HFFc6 (cell line): ENCODE results near the gene CLDN14. TPM values are rescaled to one million over a fixed set of nuclear protein-coding genes. Genes with fewer than 3 reads are reported as not detected.

Experiments
- DNase-seq: peaks from one replicate; pipeline ENCODE4 v3.0.0-alpha.2; 2018
- H3K27ac Mint-ChIP-seq: 2 replicates; pipeline ENCODE4 v1.8.0; 2020; ENCODE audit warnings: mild to moderate bottlenecking, mixed read lengths
- H3K27me3 Mint-ChIP-seq: 2 replicates; pipeline ENCODE4 v1.8.0; 2021; ENCODE audit warnings: mild to moderate bottlenecking, moderate library complexity, mixed read lengths; ENCODE audit not compliant: insufficient read depth
- H3K36me3 Mint-ChIP-seq: 2 replicates; pipeline ENCODE4 v1.8.0; 2021; ENCODE audit warnings: low read depth, mixed read lengths
- H3K4me1 Mint-ChIP-seq: 2 replicates; pipeline ENCODE4 v1.8.0; 2020; ENCODE audit warnings: low read depth, mixed read lengths
- H3K4me3 Mint-ChIP-seq: 2 replicates; pipeline ENCODE4 v1.8.0; 2020; ENCODE audit warnings: mild to moderate bottlenecking, moderate library complexity, mixed read lengths
- H3K9me3 Mint-ChIP-seq: 2 replicates; pipeline ENCODE4 v1.8.0; 2020; ENCODE audit warnings: mild to moderate bottlenecking, mixed read lengths
- total RNA-seq, 6 experiments: library from RNA; stranded (reverse); fragmentation: NEBNext Ultra II Directional; extraction: Animal tissue kit (Norgen Biotek cat#: 25700); gene quantifications; 2 replicates in 1 of 6; 3 replicates in 5 of 6; pipeline ENCODE4 v1.2.3, GENCODE V29; 2021
- TF ChIP-seq, protein P1 (sequence below): fragments of 200-600 bp; sonication (generic); IDR thresholded peaks from 2 replicates; pipeline ENCODE4 v1.5.0; 2021; ENCODE audit warnings: antibody characterized with exemption, mild to moderate bottlenecking

The CLDN14 gene
- total RNA-seq, 6 experiments from 2014 or later, result 0.14 to 0.17 TPM; not detected in 4

DNA sequence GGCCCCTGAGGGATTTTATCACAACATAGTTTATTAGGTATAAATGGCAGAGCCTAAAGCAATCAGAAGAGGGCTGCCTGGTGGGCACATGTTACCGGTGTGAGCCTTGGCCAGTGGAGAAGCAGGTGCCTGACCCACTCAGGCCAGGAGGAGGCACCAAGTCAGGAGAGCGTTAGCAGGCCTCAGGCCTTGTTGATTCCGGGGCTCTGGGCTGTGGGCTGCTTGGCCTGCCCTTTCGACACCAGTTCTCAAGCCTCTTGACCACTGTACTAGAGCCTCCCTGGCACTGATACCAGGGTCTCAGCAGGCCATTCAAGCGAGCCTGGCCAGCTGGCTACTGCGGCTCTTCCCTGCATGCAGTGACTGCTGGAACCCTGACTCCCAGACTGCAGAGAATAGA is 20.8 kb downstream of the CLDN14 start:
- Mint-ChIP-seq H3K9me3 (no peaks in the 10 kb centered on the region), H3K4me3 (no peak overlapping the region), H3K27ac (no peak overlapping the region), H3K27me3 (peaks cover 7% of the 10 kb centered on the region; the same call in 1 of the 2 replicates), H3K4me1 (peaks cover 5% of the 10 kb centered on the region; the same call in 1 of the 2 replicates), H3K36me3 (no peaks in the 10 kb centered on the region)
- no peak for DNase-seq
- TF ChIP-seq, protein P1, sequence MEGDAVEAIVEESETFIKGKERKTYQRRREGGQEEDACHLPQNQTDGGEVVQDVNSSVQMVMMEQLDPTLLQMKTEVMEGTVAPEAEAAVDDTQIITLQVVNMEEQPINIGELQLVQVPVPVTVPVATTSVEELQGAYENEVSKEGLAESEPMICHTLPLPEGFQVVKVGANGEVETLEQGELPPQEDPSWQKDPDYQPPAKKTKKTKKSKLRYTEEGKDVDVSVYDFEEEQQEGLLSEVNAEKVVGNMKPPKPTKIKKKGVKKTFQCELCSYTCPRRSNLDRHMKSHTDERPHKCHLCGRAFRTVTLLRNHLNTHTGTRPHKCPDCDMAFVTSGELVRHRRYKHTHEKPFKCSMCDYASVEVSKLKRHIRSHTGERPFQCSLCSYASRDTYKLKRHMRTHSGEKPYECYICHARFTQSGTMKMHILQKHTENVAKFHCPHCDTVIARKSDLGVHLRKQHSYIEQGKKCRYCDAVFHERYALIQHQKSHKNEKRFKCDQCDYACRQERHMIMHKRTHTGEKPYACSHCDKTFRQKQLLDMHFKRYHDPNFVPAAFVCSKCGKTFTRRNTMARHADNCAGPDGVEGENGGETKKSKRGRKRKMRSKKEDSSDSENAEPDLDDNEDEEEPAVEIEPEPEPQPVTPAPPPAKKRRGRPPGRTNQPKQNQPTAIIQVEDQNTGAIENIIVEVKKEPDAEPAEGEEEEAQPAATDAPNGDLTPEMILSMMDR, result no peak

DNA sequence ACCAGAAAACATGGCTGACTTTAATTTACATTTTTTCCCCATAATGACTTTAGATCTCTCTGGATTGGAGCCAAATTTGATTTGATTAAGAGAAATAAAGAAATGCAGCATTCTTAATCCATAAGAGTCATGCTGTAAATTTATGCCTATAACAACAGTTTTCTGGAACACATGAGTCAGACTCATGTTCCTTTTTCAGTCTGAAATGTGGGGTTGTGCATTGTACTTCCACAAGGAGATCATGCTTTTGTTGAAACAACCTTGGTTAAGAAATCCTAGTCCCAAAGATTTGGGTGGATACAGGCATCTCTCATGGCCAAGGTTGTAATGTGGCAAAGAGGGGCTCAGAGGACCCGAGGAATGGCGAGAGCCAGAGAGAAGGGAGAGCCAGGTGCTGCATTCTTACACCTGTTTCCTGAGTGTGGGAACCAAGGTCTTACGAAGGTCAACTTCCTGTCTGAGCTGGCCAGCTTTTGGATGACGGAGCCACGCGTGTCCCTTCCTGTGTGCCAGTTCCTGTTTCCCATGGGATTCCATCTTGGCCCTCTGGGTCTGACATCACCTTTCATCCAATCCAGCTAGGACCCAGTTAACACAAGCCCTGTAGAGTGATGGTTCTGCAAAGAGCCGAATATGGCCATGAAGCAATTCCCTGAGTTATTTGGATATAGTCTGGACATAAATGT is 23.1 kb downstream of the CLDN14 start:
- DNase-seq, result no peak
- Mint-ChIP-seq H3K9me3 (no peaks in the 10 kb centered on the region), H3K27me3 (no peaks in the 10 kb centered on the region), H3K27ac (no peak overlapping the region), H3K4me3 (no peak overlapping the region), H3K36me3 (no peaks in the 10 kb centered on the region), H3K4me1 (peaks cover 5% of the 10 kb centered on the region; the same call in 1 of the 2 replicates)
- TF ChIP-seq, protein P1, result no peak

DNA sequence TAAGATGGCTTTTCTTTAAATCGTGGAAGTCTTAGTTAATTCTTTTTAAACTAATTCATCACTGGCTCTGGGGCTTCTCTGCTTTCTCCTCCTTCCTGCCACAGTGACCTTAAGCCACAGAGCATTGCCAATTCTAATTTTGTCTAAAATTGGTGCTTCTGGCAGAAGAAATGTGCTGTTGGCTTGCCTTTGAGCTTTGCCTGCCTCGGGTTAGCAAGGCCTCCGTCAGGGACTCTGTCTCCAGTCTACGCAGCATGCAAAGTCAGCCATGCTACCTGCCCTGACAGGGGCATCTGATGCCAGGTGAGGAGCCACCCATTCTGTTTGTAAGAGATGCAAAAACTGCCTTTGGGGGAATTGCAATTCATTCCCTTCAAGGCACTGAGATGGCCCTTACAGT is 25.2 kb downstream of the CLDN14 start:
- Mint-ChIP-seq H3K36me3 (no peaks in the 10 kb centered on the region), H3K4me1 (peaks cover 15% of the 10 kb centered on the region), H3K27me3 (no peaks in the 10 kb centered on the region), H3K9me3 (no peaks in the 10 kb centered on the region), H3K4me3 (no peak overlapping the region), H3K27ac (no peak overlapping the region)
- DNase-seq, result no peak
- TF ChIP-seq, protein P1, result no peak

DNA sequence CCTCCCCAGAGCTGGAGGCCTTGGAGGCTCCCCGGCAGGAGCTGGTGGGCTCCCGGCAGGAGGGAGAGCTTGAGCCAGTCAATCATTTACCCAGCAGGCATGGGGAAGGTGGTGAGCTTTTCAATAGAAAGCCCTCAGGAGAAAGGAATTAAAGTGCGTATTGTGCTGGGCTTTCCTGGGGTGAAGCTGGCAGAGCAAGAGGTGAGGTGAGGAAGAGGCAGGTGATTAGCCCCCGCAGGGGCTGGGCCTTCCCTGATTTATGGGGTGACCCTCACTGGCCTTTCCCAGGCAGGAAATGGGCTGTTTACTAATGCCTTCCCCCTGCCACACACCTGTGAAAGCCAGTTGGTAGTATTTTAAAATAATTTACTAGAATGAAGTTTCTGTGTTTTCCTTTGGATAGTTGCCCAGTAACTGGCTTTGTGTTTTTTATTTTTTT is 25.8 kb downstream of the CLDN14 start:
- TF ChIP-seq, protein P1, result no peak
- Mint-ChIP-seq H3K27me3 (no peaks in the 10 kb centered on the region), H3K27ac (no peak overlapping the region), H3K9me3 (no peaks in the 10 kb centered on the region), H3K36me3 (no peaks in the 10 kb centered on the region), H3K4me1 (peaks cover 15% of the 10 kb centered on the region), H3K4me3 (no peak overlapping the region)
- DNase-seq, result no peak

DNA sequence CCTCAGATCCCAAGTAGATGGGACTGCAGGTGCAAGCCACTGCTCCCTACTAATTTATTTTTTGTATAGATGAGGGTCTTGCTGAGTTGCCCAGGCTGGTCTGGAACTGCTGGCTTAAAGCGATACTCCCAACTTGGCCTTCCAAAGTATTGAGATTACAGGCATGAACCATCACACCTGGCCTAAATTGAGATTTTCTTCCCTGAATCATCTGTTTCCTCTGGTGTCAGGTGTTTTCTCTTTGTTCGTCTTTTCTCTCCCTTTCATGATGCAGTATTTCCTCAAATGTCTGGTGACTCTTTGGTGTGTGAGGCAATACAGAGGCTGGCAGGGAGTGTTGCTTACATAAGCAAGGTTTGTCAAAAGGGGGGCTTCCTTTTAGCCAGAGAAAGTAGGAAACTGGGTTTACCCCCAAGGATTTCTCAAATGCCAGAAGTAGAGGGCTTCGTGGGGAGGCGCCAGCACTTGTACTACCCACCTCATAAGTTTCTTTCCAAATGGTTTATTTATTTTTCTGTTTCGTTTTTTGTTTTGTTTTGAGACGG is 27.6 kb downstream of the CLDN14 start:
- Mint-ChIP-seq H3K27ac (no peak overlapping the region), H3K4me3 (no peak overlapping the region), H3K9me3 (no peaks in the 10 kb centered on the region), H3K27me3 (no peaks in the 10 kb centered on the region), H3K4me1 (peaks cover 15% of the 10 kb centered on the region), H3K36me3 (no peaks in the 10 kb centered on the region)
- no peak for DNase-seq
- TF ChIP-seq, protein P1, result no peak
